AG10803 (cell line): ENCODE data around the gene ALPI.
"Not testable (repeated sequence)": the region's sequence is repeated elsewhere in the genome, so short reads cannot be mapped to it uniquely, and the experiment has no call there.

Source experiments
- DNase-seq: peaks from one replicate; pipeline ENCODE4 v3.0.0; 2010; ENCODE audit warnings: low read depth
- H3K4me3 ChIP-seq: 2 replicates; pipeline ENCODE4 v1.5.1; 2011; ENCODE audit warnings: mild to moderate bottlenecking, low read length, control low read depth
- TF ChIP-seq, protein P1 (sequence below): conservative IDR thresholded peaks from 2 replicates; pipeline ENCODE4 v1.5.1; 2011; ENCODE audit warnings: mild to moderate bottlenecking, low read length, control low read depth, inconsistent platforms

Gene ALPI

DNA sequence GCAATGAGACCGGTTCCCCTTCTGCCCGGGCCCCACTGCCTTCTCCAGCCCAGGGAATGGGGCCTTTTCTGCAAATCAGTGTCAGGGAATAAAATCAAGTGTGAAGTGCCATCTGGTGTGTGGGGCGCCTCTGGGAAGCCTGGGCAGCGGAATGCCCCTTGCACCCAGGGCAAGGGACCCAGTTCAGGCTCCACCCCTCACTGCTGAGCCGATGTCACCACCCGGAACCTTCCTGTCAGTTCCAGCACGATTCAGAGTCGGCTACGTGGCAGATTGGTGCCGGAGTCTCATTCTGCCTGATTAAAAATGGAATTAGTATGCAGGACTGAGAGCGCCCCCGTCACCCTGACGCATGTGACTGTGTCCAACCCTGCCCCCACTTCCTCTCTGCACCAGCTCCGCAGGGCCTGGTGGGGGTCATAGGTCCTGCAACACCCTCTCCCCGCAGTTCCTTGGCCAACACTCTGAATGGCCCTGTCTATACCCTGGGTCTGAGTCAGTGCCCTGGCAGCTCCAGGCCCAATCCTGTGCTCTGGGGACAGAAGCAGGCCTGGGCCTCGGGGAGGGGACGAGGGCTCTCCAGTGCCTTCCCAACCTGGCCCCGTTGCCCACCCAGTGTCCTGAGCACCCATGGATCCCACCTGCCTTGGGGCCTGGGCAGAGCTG lies 8.2 kb upstream of the ALPI start:
- TF ChIP-seq, protein P1, sequence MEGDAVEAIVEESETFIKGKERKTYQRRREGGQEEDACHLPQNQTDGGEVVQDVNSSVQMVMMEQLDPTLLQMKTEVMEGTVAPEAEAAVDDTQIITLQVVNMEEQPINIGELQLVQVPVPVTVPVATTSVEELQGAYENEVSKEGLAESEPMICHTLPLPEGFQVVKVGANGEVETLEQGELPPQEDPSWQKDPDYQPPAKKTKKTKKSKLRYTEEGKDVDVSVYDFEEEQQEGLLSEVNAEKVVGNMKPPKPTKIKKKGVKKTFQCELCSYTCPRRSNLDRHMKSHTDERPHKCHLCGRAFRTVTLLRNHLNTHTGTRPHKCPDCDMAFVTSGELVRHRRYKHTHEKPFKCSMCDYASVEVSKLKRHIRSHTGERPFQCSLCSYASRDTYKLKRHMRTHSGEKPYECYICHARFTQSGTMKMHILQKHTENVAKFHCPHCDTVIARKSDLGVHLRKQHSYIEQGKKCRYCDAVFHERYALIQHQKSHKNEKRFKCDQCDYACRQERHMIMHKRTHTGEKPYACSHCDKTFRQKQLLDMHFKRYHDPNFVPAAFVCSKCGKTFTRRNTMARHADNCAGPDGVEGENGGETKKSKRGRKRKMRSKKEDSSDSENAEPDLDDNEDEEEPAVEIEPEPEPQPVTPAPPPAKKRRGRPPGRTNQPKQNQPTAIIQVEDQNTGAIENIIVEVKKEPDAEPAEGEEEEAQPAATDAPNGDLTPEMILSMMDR = no peak
- no peak for DNase-seq
- no peak overlapping the region for H3K4me3 ChIP-seq

DNA sequence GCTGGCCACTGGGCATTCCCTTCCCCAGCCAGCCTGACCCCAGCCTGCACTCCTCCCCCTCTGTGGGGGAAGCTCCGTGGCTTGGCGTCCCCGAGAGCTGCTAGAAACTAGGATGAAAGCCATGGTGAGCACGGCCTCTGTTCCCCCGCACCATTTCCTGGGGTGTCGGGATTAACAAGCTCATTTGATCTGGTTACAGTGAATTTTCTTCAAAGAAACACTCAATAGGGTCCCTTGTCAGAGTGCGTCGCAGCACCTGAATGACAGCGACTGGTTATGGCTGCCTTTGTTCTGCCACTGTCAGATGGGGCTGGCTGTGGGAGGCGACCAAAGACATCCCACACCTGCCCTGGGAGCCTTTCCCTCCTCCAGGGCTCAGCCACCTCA lies 7.7 kb upstream of the ALPI start:
- no peak for DNase-seq
- TF ChIP-seq, protein P1 = no peak
- no peak overlapping the region for H3K4me3 ChIP-seq

DNA sequence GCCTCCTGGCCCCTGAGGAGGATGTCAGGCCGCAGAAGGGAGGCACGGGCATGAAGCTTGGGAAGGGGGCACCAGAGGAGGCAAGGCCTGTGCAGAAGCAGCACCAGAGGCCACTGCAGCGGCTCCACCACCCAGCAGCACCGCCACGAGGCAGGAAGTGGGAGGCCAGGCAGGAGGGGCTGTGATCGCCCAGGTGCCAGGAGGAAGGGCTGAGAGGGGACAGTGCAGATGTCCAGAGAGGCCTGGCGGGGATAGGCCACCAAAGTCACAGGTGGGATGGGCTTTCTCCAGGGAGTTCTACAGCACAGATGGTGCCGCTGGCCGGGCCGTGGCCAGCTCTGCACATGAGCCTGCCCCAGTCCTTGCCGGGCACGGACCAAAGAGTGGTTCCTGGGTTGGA lies 6.0 kb upstream of the ALPI start:
- DNase-seq = no peak
- no peak overlapping the region for H3K4me3 ChIP-seq
- TF ChIP-seq, protein P1 = no peak

DNA sequence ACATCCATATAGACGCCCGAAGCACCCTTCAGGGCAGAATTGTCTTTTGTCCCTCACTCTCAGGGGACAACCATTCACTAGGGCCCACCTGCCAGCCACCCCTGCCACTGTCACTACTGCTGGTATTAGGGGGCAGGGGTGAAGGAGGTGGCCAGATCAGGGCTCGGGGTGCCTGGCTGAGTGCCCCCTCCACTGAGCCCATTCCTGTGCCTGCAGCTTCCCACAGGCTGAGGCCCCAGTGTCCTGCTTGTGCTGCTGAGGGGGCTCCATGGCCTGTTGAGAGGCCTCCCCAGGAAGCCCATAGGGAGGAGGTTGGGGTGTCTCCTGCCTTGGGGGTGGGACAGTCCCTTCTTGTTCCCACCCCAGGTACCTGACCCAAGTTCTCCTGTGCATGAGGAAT lies 4.3 kb upstream of the ALPI start:
- H3K4me3 ChIP-seq, DNase-seq: not testable (repeated sequence)

DNA sequence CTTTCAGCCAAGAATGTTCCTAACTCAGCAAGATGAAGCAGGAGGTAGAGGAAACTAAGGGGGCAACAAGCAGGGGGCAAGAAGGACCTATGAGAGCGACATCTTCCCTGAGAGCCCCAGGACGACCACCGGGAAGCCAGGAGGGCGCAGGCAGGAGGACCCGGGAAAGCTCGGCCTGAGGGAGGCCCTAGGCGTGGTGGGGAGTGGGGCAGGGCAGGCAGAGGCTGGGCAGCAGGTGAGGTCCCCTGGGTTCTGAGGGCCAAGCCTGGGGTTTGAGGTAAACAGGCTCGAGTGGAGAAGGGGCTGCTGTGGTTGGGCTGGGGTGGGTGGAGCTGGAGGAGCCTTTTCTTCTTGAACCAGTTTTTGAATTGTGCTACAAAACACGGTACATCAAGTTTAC lies 1.3 kb upstream of the ALPI start:
- TF ChIP-seq, protein P1 = no peak
- no peak overlapping the region for H3K4me3 ChIP-seq
- DNase-seq = no peak

DNA sequence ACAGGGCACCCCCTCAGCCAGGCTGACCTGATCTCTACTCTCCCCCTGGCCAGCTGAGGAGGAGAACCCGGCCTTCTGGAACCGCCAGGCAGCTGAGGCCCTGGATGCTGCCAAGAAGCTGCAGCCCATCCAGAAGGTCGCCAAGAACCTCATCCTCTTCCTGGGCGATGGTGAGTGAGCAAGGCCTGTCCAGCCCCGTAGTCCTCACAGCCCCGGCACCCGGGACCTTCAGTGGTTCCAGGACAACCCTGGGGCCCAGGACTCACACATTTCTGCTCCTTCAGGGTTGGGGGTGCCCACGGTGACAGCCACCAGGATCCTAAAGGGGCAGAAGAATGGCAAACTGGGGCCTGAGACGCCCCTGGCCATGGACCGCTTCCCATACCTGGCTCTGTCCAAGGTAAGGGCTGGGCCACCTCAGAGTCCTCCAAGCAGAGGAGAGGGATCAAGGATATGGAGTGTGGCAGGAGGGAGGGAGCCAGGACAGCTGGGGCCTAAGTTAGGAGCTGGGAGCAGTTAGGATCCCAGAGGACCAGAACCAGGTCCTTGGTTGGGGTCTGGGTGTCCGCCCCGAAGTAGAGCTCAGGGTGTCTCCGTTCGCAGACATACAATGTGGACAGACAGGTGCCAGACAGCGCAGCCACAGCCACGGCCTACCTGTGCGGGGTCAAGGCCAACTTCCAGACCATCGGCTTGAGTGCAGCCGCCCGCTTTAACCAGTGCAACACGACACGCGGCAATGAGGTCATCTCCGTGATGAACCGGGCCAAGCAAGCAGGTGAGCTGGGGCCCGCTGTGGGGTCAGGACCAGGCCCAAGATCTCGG lies 555 bp downstream of the ALPI start:
- H3K4me3 ChIP-seq = no peak overlapping the region
- TF ChIP-seq, protein P1 = no peak
- no peak for DNase-seq

DNA sequence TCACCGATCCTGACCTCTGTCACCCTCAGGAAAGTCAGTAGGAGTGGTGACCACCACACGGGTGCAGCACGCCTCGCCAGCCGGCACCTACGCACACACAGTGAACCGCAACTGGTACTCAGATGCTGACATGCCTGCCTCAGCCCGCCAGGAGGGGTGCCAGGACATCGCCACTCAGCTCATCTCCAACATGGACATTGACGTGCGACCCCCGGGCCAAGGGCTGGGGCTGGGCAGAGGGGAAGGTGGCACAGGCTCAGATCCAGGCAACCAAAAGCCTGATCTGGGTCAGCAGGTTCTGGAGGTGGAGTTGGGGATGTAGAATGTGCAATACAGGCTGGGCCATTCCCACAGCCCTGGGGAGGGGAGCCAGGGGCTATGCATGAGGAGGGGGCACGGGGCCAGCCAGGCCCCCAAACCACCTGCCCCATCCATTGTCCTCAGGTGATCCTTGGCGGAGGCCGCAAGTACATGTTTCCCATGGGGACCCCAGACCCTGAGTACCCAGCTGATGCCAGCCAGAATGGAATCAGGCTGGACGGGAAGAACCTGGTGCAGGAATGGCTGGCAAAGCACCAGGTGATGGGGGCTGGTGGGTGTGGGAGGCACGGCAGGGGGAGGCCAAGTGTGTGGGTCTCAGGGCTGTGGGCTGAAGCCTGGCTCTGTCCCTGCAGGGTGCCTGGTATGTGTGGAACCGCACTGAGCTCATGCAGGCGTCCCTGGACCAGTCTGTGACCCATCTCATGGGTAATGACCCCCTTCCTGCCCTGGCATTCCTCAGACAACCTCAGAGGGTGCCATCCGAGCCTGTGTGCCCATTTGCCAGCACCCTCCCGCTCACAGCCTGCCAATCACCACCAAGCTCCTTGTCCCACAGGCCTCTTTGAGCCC lies 1.4 kb downstream of the ALPI start:
- no peak overlapping the region for H3K4me3 ChIP-seq
- TF ChIP-seq, protein P1 = no peak
- DNase-seq = no peak
